ENCODE results near the gene FKBP8. TPM values are rescaled to one million over a fixed set of nuclear protein-coding genes. Genes with fewer than 3 reads are reported as not detected.

The FKBP8 gene
- total and polyA plus RNA-seq, 2 experiments from 2014 or later: 183 to 247 TPM

- Histone ChIP-seq H3K36me3 (replicated peaks; ENCODE audit: insufficient read depth, low read depth) (no peaks in the 10 kb centered on the region), H3K79me2 (peaks cover 12% of the 10 kb centered on the region)
Measured at GRCh38 chr19:18538115-18538514, 5.3 kb downstream of the FKBP8 start.

GRCh38 chr19:18537431-18537830 lies 5.9 kb downstream of the FKBP8 start:
- peaks cover 9% of the 10 kb centered on the region for H3K79me2 ChIP-seq
- no peaks in the 10 kb centered on the region for H3K36me3 ChIP-seq (replicated peaks; ENCODE audit: insufficient read depth, low read depth)
- DNase-seq (ENCODE audit: low spot score): no peak
- no peaks in the 10 kb centered on the region for H3K9me2 ChIP-seq (replicated peaks; ENCODE audit: insufficient read depth)
- no peaks in the 10 kb centered on the region for H3K9me3 ChIP-seq (ENCODE audit: low read depth)
- no peak overlapping the region for H3K27ac ChIP-seq
- no peak for TF ChIP-seq CTCF (IDR thresholded peaks at IDR 0.05; ENCODE audit: poor library complexity)
- no peak for TF ChIP-seq EZH2 (IDR thresholded peaks at IDR 0.05; ENCODE audit: borderline replicate concordance)
- no peak for TF ChIP-seq EZH2phosphoT487 (IDR thresholded peaks at IDR 0.05; ENCODE audit: low read depth, severe bottlenecking, unreplicated experiment)
- H2AFZ ChIP-seq: no peak overlapping the region
- no peak overlapping the region for H3K4me3 ChIP-seq
- no peaks in the 10 kb centered on the region for H4K20me1 ChIP-seq (ENCODE audit: insufficient read depth, poor library complexity, severe bottlenecking)
- H3K27me3 ChIP-seq: no peaks in the 10 kb centered on the region
- H3K4me1 ChIP-seq (ENCODE audit: insufficient read depth): peaks cover 6% of the 10 kb centered on the region
- H3K4me2 ChIP-seq: no peak overlapping the region
- WGBS (ENCODE audit: low lambda C conversion rate, missing lambda C conversion rate): 98% methylated on average over 17 of the region's 17 CpGs

More at GRCh38 chr19:18538115-18538514, 5.3 kb downstream of the FKBP8 start:
- no peak for TF ChIP-seq CTCF (IDR thresholded peaks at IDR 0.05; ENCODE audit: poor library complexity)
- no peak for TF ChIP-seq EZH2phosphoT487 (IDR thresholded peaks at IDR 0.05; ENCODE audit: low read depth, severe bottlenecking, unreplicated experiment)
- TF ChIP-seq EZH2 (IDR thresholded peaks at IDR 0.05; ENCODE audit: borderline replicate concordance): no peak
- Histone ChIP-seq H2AFZ (no peak overlapping the region), H3K9me2 (replicated peaks; ENCODE audit: insufficient read depth) (no peaks in the 10 kb centered on the region), H3K4me2 (no peak overlapping the region), H3K4me1 (ENCODE audit: insufficient read depth) (peaks cover 7% of the 10 kb centered on the region), H3K9me3 (ENCODE audit: low read depth) (no peaks in the 10 kb centered on the region), H4K20me1 (ENCODE audit: insufficient read depth, poor library complexity, severe bottlenecking) (no peaks in the 10 kb centered on the region), H3K27me3 (no peaks in the 10 kb centered on the region), H3K4me3 (no peak overlapping the region), H3K27ac (no peak overlapping the region)
- no peak for DNase-seq (ENCODE audit: low spot score)
- WGBS (ENCODE audit: low lambda C conversion rate, missing lambda C conversion rate): 96% methylated on average over 22 of the region's 22 CpGs

GRCh38 chr19:18536475-18536874 lies 6.9 kb downstream of the FKBP8 start:
- H3K4me3 ChIP-seq: no peak overlapping the region
- no peak overlapping the region for H3K4me2 ChIP-seq
- 98% methylated on average over 10 of the region's 10 CpGs for WGBS (ENCODE audit: low lambda C conversion rate, missing lambda C conversion rate)
- no peak for TF ChIP-seq EZH2 (IDR thresholded peaks at IDR 0.05; ENCODE audit: borderline replicate concordance)
- TF ChIP-seq EZH2phosphoT487 (IDR thresholded peaks at IDR 0.05; ENCODE audit: low read depth, severe bottlenecking, unreplicated experiment): no peak
- no peak for TF ChIP-seq CTCF (IDR thresholded peaks at IDR 0.05; ENCODE audit: poor library complexity)
- no peak overlapping the region for H3K27ac ChIP-seq
- H3K9me2 ChIP-seq (replicated peaks; ENCODE audit: insufficient read depth): no peaks in the 10 kb centered on the region
- H3K9me3 ChIP-seq (ENCODE audit: low read depth): no peaks in the 10 kb centered on the region
- DNase-seq (ENCODE audit: low spot score): no peak
- no peaks in the 10 kb centered on the region for H3K27me3 ChIP-seq
- no peaks in the 10 kb centered on the region for H3K4me1 ChIP-seq (ENCODE audit: insufficient read depth)
- no peaks in the 10 kb centered on the region for H4K20me1 ChIP-seq (ENCODE audit: insufficient read depth, poor library complexity, severe bottlenecking)
- H3K36me3 ChIP-seq (replicated peaks; ENCODE audit: insufficient read depth, low read depth): no peaks in the 10 kb centered on the region
- no peak overlapping the region for H2AFZ ChIP-seq
- peaks cover 2% of the 10 kb centered on the region for H3K79me2 ChIP-seq

GRCh38 chr19:18533058-18533457 lies 10.3 kb downstream of the FKBP8 start:
- Histone ChIP-seq H3K27ac (no peak overlapping the region), H2AFZ (no peak overlapping the region), H3K9me2 (replicated peaks; ENCODE audit: insufficient read depth) (no peaks in the 10 kb centered on the region), H3K4me3 (no peak overlapping the region), H3K4me1 (ENCODE audit: insufficient read depth) (no peaks in the 10 kb centered on the region), H4K20me1 (ENCODE audit: insufficient read depth, poor library complexity, severe bottlenecking) (no peaks in the 10 kb centered on the region), H3K27me3 (no peaks in the 10 kb centered on the region), H3K36me3 (replicated peaks; ENCODE audit: insufficient read depth, low read depth) (no peaks in the 10 kb centered on the region), H3K79me2 (no peaks in the 10 kb centered on the region), H3K4me2 (no peak overlapping the region), H3K9me3 (ENCODE audit: low read depth) (no peaks in the 10 kb centered on the region)
- TF ChIP-seq EZH2 (IDR thresholded peaks at IDR 0.05; ENCODE audit: borderline replicate concordance) (no peak), EZH2phosphoT487 (IDR thresholded peaks at IDR 0.05; ENCODE audit: low read depth, severe bottlenecking, unreplicated experiment) (no peak), CTCF (IDR thresholded peaks at IDR 0.05; ENCODE audit: poor library complexity) (no peak)
- DNase-seq (ENCODE audit: low spot score): no peak
- WGBS (ENCODE audit: low lambda C conversion rate, missing lambda C conversion rate): 98% methylated on average over 4 of the region's 4 CpGs
